Spleen (tissue), 11 donors: Measurements from ENCODE around the gene CDH13. TPM values are rescaled to one million over a fixed set of nuclear protein-coding genes. Genes with fewer than 3 reads are reported as not detected.

Experiments used
- DNase-seq: peaks from one replicate; pipeline ENCODE4 v3.0.0-alpha.2; 2020
- H3K27ac ChIP-seq, 8 donors: fragments of 200-600 bp; sonication (generic) in 7 of 8; 1 replicate in 4 of 8; 2 replicates in 4 of 8; pipeline versions ENCODE4 v1.5.0 to v1.8.0; 2016 to 2021; ENCODE audit warnings: inconsistent platforms in 4 of 8, mild to moderate bottlenecking in 4 of 8, moderate library complexity in 1 of 8
- H3K27me3 ChIP-seq, 7 donors: fragments of 200-600 bp; sonication (generic) in 6 of 7; replicated peaks in 1 of 7; 1 replicate in 4 of 7; 2 replicates in 3 of 7; pipeline versions ENCODE4 v1.5.0 to v1.8.0; 2016 to 2021; ENCODE audit warnings: inconsistent platforms in 3 of 7, mild to moderate bottlenecking in 1 of 7
- H3K36me3 ChIP-seq, 6 donors: fragments of 200-600 bp; sonication (generic) in 5 of 6; 1 replicate in 4 of 6; 2 replicates in 2 of 6; pipeline versions ENCODE4 v1.5.0 to v1.8.0; 2016 to 2021; ENCODE audit warnings: inconsistent platforms in 2 of 6
- H3K4me1 ChIP-seq, 6 donors: fragments of 200-600 bp; sonication (generic) in 5 of 6; 1 replicate in 3 of 6; 2 replicates in 3 of 6; pipeline versions ENCODE4 v1.5.0 to v1.8.0; 2016 to 2021; ENCODE audit warnings: inconsistent platforms in 3 of 6
- H3K4me3 ChIP-seq, 8 donors: fragments of 200-600 bp; sonication (generic) in 7 of 8; 1 replicate in 4 of 8; 2 replicates in 4 of 8; pipeline versions ENCODE4 v1.5.0 to v1.8.0; 2016 to 2021; ENCODE audit warnings: inconsistent platforms in 4 of 8, mild to moderate bottlenecking in 4 of 8, moderate library complexity in 2 of 8
- H3K9me3 ChIP-seq, 8 donors: fragments of 200-600 bp; sonication (generic) in 7 of 8; 1 replicate in 4 of 8; 2 replicates in 4 of 8; pipeline versions ENCODE4 v1.5.0 to v1.8.0; 2016 to 2021; ENCODE audit warnings: inconsistent platforms in 4 of 8
- CTCF ChIP-seq, 11 experiments: fragments of 200-600 bp in 7 of 11; fragments of 450-650 bp in 4 of 11; sonication (generic) in 4 of 11; IDR thresholded peaks in 8 of 11; conservative IDR thresholded peaks in 3 of 11; 1 replicate in 7 of 11; 2 replicates in 4 of 11; pipeline versions ENCODE4 v1.4.0 to v1.8.0; 2016 to 2021; ENCODE audit warnings: antibody characterized with exemption in 11 of 11, inconsistent platforms in 4 of 11, mild to moderate bottlenecking in 1 of 11
- POLR2A ChIP-seq, 3 donors: fragments of 450-650 bp; IDR thresholded peaks; one replicate each; pipeline ENCODE4 v1.5.1; 2017; ENCODE audit warnings: antibody characterized with exemption in 3 of 3, mild to moderate bottlenecking in 1 of 3
- POLR2AphosphoS5 ChIP-seq, 3 donors: sonication (generic); formaldehyde crosslinking; IDR thresholded peaks; one replicate each; pipeline ENCODE4 v1.5.1; 2017; ENCODE audit warnings: antibody characterized with exemption in 3 of 3
- WGBS, 5 donors: extraction: QIAGEN DNeasy Blood & Tissue Kit in 3 of 5; methylation state at CpG; one replicate each; pipeline versions ENCODE4 v1.1.5 to v1.1.7; 2013 to 2018; 5-methylcytosine and 5-hydroxymethylcytosine counted together
- intact Hi-C: fragments of 100-400 bp; cut with DNase I; formaldehyde crosslinking; loops from one replicate; pipeline ENCODE4 v1.15.0; 2023; ENCODE audit warnings: low total_unique reads
- polyA plus RNA-seq, 3 donors: library from polyadenylated mRNA; stranded (reverse); fragments of 200-250 nt; gene quantifications; one replicate each; pipeline ENCODE4 v1.2.1, GENCODE V29; 2013
- total RNA-seq, 7 donors: library from RNA; depleted of rRNA in 3 of 7; stranded (reverse); fragments of >200 nt in 3 of 7; fragmentation: NEBNext Ultra II Directional in 4 of 7; extraction: Animal tissue kit (Norgen Biotek cat#: 25700) in 4 of 7; gene quantifications; one replicate each; pipeline versions ENCODE4 v1.1.0 to v1.2.1, GENCODE V29; 2016 to 2021
- donor health status: healthy with polysubstance abuse.
- donor health status: DM: no; HTN: no; CAD: no; lungs with moderate emphysema.
- donor health status: DM: no; HTN: no; CAD: no.
- donor health status: Bipolar disorder and iron deficiency.
- donor health status: healthy.
- donor health status: DM: no; HTN: no; CAD: no.
- donor health status: DM: yes; HTN: yes; CAD: no.

Gene CDH13
- total and polyA plus RNA-seq, 10 donors, result 0.13 to 4.6 (median 1.1) TPM

- no peak for DNase-seq
- no peaks in the 10 kb centered on the region for H3K4me1 ChIP-seq
- intact Hi-C loops, result no loop called here
- H3K4me3 ChIP-seq, result no peak overlapping the region
- H3K27ac ChIP-seq, result no peak overlapping the region
- no peaks in the 10 kb centered on the region for H3K9me3 ChIP-seq
- H3K36me3 ChIP-seq, result no peaks in the 10 kb centered on the region
- WGBS, 5 donors, result 86 to 98% (median 95%) methylated on average over 2 of the region's 2 CpGs
- H3K27me3 ChIP-seq, result peaks cover 0 to 8% (median 0%) of the 10 kb centered on the region in 7 donors
- TF ChIP-seq CTCF (IDR thresholded peaks at IDR 0.05 in 8 of 11, conservative IDR thresholded peaks at IDR 0.05 in 3 of 11), result no peak
- TF ChIP-seq POLR2A (IDR thresholded peaks at IDR 0.05), result no peak
Observed at GRCh38 chr16:83561876-83562275, 935.1 kb downstream of the CDH13 start.

- no peak for DNase-seq
- Histone ChIP-seq H3K36me3 (no peaks in the 10 kb centered on the region), H3K4me1 (no peaks in the 10 kb centered on the region), H3K4me3 (no peak overlapping the region), H3K27ac (no peak overlapping the region), H3K9me3 (no peaks in the 10 kb centered on the region), H3K27me3 (peaks cover 0 to 44% (median 0%) of the 10 kb centered on the region in 7 donors)
- intact Hi-C loops, result no loop called here
- TF ChIP-seq POLR2AphosphoS5 (IDR thresholded peaks at IDR 0.05) (no peak), POLR2A (IDR thresholded peaks at IDR 0.05) (no peak), CTCF (IDR thresholded peaks at IDR 0.05 in 8 of 11, conservative IDR thresholded peaks at IDR 0.05 in 3 of 11) (no peak)
- WGBS, 5 donors, result 53 to 60% (median 58%) methylated on average over 7 of the region's 7 CpGs
Observed at GRCh38 chr16:83568345-83568744, 941.6 kb downstream of the CDH13 start.

- no peaks in the 10 kb centered on the region for H3K4me1 ChIP-seq
- no peak overlapping the region for H3K4me3 ChIP-seq
- intact Hi-C loops, result no loop called here
- no peak for DNase-seq
- TF ChIP-seq POLR2A (IDR thresholded peaks at IDR 0.05) (no peak), POLR2AphosphoS5 (IDR thresholded peaks at IDR 0.05) (no peak), CTCF (IDR thresholded peaks at IDR 0.05 in 8 of 11, conservative IDR thresholded peaks at IDR 0.05 in 3 of 11) (no peak)
- WGBS, 5 donors, result 83 to 91% (median 86%) methylated on average over 6 of the region's 6 CpGs
- H3K9me3 ChIP-seq, result peaks cover 0 to 21% (median 5%) of the 10 kb centered on the region in 8 donors
- peaks cover 0 to 17% (median 0%) of the 10 kb centered on the region in 7 donors for H3K27me3 ChIP-seq
- no peak overlapping the region for H3K27ac ChIP-seq
- no peaks in the 10 kb centered on the region for H3K36me3 ChIP-seq
Observed at GRCh38 chr16:83574388-83574787, 947.6 kb downstream of the CDH13 start.

- WGBS, 5 donors, result 79 to 89% (median 87%) methylated on average over 7 of the region's 7 CpGs
- no peaks in the 10 kb centered on the region for H3K27me3 ChIP-seq
- DNase-seq, result no peak
- TF ChIP-seq POLR2AphosphoS5 (IDR thresholded peaks at IDR 0.05) (no peak), POLR2A (IDR thresholded peaks at IDR 0.05) (no peak), CTCF (IDR thresholded peaks at IDR 0.05 in 8 of 11, conservative IDR thresholded peaks at IDR 0.05 in 3 of 11) (no peak)
- H3K36me3 ChIP-seq, result no peaks in the 10 kb centered on the region
- intact Hi-C loops, result no loop called here
- H3K27ac ChIP-seq, result no peak overlapping the region
- peaks cover 0 to 21% (median 5%) of the 10 kb centered on the region in 8 donors for H3K9me3 ChIP-seq
- H3K4me1 ChIP-seq, result no peaks in the 10 kb centered on the region
- no peak overlapping the region for H3K4me3 ChIP-seq
Observed at GRCh38 chr16:83577078-83577745, 950.4 kb downstream of the CDH13 start.
